Endodermal cell (in vitro differentiated cells): Measurements from ENCODE around the gene PRKD3. TPM values are rescaled to one million over a fixed set of nuclear protein-coding genes. Genes with fewer than 3 reads are reported as not detected.

Experiments used
- DNase-seq: peaks from one replicate; pipeline ENCODE4 v3.0.0-alpha.2; 2017
- H3K27ac ChIP-seq: 2 replicates; pipeline ENCODE4 v1.5.1; 2013; ENCODE audit warnings: mild to moderate bottlenecking, low read depth, low read length, moderate library complexity
- H3K27me3 ChIP-seq: 2 replicates; pipeline ENCODE4 v1.6.1; 2013; ENCODE audit warnings: mild to moderate bottlenecking, low read length, moderate library complexity; ENCODE audit not compliant: insufficient read depth, control insufficient read depth, poor library complexity, severe bottlenecking
- H3K36me3 ChIP-seq: 2 replicates; pipeline ENCODE4 v1.7.0; 2013; ENCODE audit warnings: mild to moderate bottlenecking, low read length, moderate library complexity; ENCODE audit not compliant: control insufficient read depth, insufficient read depth
- H3K4me1 ChIP-seq: one replicate; pipeline ENCODE4 v1.7.0; 2013; ENCODE audit warnings: low read length; ENCODE audit not compliant: control insufficient read depth, insufficient read depth
- H3K4me3 ChIP-seq: 2 replicates; pipeline ENCODE4 v1.5.1; 2013; ENCODE audit warnings: mild to moderate bottlenecking, low read length, moderate library complexity
- H3K9ac ChIP-seq: 2 replicates; pipeline ENCODE4 v1.6.1; 2013; ENCODE audit warnings: mild to moderate bottlenecking, low read length, moderate library complexity; ENCODE audit not compliant: poor library complexity, severe bottlenecking; ENCODE audit errors: extremely low read depth
- H3K9me3 ChIP-seq: 2 replicates; pipeline ENCODE4 v1.6.1; 2013; ENCODE audit warnings: mild to moderate bottlenecking, low read length, moderate library complexity; ENCODE audit not compliant: control insufficient read depth
- H3K27ac Mint-ChIP-seq: 2 replicates; pipeline ENCODE4 v1.8.0; 2020; ENCODE audit warnings: mixed read lengths
- H3K27me3 Mint-ChIP-seq: 2 replicates; pipeline ENCODE4 v1.8.0; 2021; ENCODE audit warnings: mild to moderate bottlenecking, mixed read lengths; ENCODE audit not compliant: insufficient read depth
- H3K36me3 Mint-ChIP-seq: 2 replicates; pipeline ENCODE4 v1.8.0; 2020; ENCODE audit warnings: low read depth, mixed read lengths
- H3K4me1 Mint-ChIP-seq: 2 replicates; pipeline ENCODE4 v1.8.0; 2020; ENCODE audit warnings: mixed read lengths
- H3K4me3 Mint-ChIP-seq: 2 replicates; pipeline ENCODE4 v1.8.0; 2020; ENCODE audit warnings: mild to moderate bottlenecking, moderate library complexity, mixed read lengths
- H3K9me3 Mint-ChIP-seq: 2 replicates; pipeline ENCODE4 v1.8.0; 2020; ENCODE audit warnings: mild to moderate bottlenecking, mixed read lengths
- WGBS, 2 experiments: methylation state at CpG; one replicate each; pipeline versions ENCODE4 v1.1.5 to v1.1.7; 2013; ENCODE audit warnings: missing lambda C conversion rate in 2 of 2, mixed read lengths in 1 of 2; ENCODE audit not compliant: insufficient coverage in 1 of 2, insufficient read length in 1 of 2; 5-methylcytosine and 5-hydroxymethylcytosine counted together
- total RNA-seq, 2 donors: library from RNA; stranded (reverse); fragmentation: NEBNext Ultra II Directional in 1 of 2; extraction: Animal tissue kit (Norgen Biotek cat#: 25700) in 1 of 2; gene quantifications; 2 replicates in 1 of 2; 3 replicates in 1 of 2; pipeline ENCODE4 v1.2.1, GENCODE V29; 2021
- TF ChIP-seq, protein P1 (sequence below): fragments of 200-600 bp; sonication (generic); conservative IDR thresholded peaks from 2 replicates; pipeline ENCODE4 v1.5.0; 2021; ENCODE audit warnings: antibody characterized with exemption, mild to moderate bottlenecking

Gene PRKD3
- total RNA-seq, 2 donors from 2014 or later, result 94.4 to 95.0 TPM

DNA sequence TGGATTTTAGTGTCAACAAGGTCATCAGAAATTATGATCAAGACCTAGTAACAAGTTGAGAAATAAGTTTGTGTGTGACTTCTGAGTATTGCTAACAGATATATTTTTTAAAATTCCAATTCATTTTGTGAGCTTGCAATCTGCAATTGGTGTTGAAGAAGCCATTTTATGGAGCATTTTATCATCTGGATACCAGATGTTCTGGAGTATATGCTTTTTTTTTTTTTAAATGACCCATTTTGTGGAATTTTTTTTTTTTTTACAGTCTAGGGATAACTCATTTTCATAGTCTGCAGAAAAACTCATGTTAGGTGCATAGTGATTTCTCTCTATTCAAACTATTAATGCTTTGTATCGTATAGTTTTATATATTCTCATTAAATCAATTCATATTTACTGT is 32.4 kb upstream of the PRKD3 start:
- DNase-seq, result no peak
- Mint-ChIP-seq H3K27me3 (no peaks in the 10 kb centered on the region), H3K9me3 (no peaks in the 10 kb centered on the region), H3K4me1 (peaks cover 10% of the 10 kb centered on the region), H3K36me3 (no peaks in the 10 kb centered on the region), H3K27ac (no peak overlapping the region), H3K4me3 (no peak overlapping the region)
- Histone ChIP-seq H3K36me3 (peaks cover 6% of the 10 kb centered on the region), H3K27ac (no peak overlapping the region), H3K9ac (no peak overlapping the region), H3K27me3 (no peaks in the 10 kb centered on the region), H3K4me1 (no peaks in the 10 kb centered on the region), H3K4me3 (no peak overlapping the region), H3K9me3 (no peaks in the 10 kb centered on the region)
- TF ChIP-seq, protein P1, sequence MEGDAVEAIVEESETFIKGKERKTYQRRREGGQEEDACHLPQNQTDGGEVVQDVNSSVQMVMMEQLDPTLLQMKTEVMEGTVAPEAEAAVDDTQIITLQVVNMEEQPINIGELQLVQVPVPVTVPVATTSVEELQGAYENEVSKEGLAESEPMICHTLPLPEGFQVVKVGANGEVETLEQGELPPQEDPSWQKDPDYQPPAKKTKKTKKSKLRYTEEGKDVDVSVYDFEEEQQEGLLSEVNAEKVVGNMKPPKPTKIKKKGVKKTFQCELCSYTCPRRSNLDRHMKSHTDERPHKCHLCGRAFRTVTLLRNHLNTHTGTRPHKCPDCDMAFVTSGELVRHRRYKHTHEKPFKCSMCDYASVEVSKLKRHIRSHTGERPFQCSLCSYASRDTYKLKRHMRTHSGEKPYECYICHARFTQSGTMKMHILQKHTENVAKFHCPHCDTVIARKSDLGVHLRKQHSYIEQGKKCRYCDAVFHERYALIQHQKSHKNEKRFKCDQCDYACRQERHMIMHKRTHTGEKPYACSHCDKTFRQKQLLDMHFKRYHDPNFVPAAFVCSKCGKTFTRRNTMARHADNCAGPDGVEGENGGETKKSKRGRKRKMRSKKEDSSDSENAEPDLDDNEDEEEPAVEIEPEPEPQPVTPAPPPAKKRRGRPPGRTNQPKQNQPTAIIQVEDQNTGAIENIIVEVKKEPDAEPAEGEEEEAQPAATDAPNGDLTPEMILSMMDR, result no peak
- WGBS, 2 experiments, result no CpG with 5 or more reads among the region's 1 CpG

DNA sequence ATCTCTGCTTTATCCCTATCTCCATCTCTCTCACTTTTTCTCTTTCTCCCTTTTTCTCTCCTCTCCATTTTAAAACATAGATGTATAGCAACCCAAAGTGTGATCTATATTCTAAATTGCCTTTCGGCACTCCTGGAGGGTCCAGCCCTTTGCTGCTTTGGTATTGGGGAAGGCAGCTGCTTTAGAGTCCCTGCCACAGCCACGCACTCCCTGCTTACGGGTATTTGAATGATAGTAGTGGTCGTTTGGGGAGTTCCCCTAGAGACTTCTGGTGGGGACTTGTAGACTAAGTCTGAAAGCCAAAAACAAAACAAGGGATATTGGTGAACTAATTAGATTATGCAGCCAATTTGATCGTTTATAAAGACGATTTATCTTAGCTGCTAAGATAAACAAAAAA is 31.7 kb upstream of the PRKD3 start:
- TF ChIP-seq, protein P1, result no peak
- H3K36me3 Mint-ChIP-seq, result no peaks in the 10 kb centered on the region
- peaks cover 9% of the 10 kb centered on the region for H3K4me1 Mint-ChIP-seq
- Histone ChIP-seq H3K27me3 (no peaks in the 10 kb centered on the region), H3K27ac (no peak overlapping the region), H3K9ac (no peak overlapping the region), H3K4me3 (no peak overlapping the region), H3K4me1 (no peaks in the 10 kb centered on the region), H3K36me3 (no peaks in the 10 kb centered on the region), H3K9me3 (no peaks in the 10 kb centered on the region)
- no peaks in the 10 kb centered on the region for H3K9me3 Mint-ChIP-seq
- peak; percentile 17 for DNase-seq
- no peak overlapping the region for H3K27ac Mint-ChIP-seq
- H3K4me3 Mint-ChIP-seq, result no peak overlapping the region
- 63 to 82% methylated on average over 3 to 6 of the region's 6 CpGs for WGBS, 2 experiments
- H3K27me3 Mint-ChIP-seq, result no peaks in the 10 kb centered on the region

DNA sequence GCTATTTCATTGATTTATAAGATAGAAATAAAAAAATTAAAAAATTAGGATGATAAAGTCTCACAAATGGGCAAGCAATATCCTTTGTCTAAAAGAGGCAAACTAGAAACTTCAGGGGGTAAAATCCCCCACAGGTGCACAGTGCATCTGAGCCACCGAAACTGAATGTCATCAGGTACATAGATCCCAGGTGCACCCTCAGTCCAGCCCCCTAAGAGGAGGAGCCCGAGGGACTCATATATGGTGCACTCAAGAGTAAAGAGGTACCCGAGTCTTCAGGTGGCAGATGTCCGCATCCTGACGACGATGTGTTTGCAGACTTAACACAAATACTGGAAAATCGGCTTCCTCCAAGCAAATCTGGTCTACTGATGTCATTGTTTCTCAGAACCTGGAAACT is 31.1 kb upstream of the PRKD3 start:
- Histone ChIP-seq H3K4me3 (no peak overlapping the region), H3K9me3 (no peaks in the 10 kb centered on the region), H3K27me3 (no peaks in the 10 kb centered on the region), H3K36me3 (no peaks in the 10 kb centered on the region), H3K9ac (no peak overlapping the region), H3K4me1 (peaks cover 3% of the 10 kb centered on the region), H3K27ac (no peak overlapping the region)
- DNase-seq, result peak; percentile 31
- H3K36me3 Mint-ChIP-seq, result no peaks in the 10 kb centered on the region
- H3K4me1 Mint-ChIP-seq, result peaks cover 13% of the 10 kb centered on the region
- H3K27me3 Mint-ChIP-seq, result no peaks in the 10 kb centered on the region
- no peaks in the 10 kb centered on the region for H3K9me3 Mint-ChIP-seq
- no peak overlapping the region for H3K27ac Mint-ChIP-seq
- WGBS, 2 experiments, result 93% methylated on average over 7 of the region's 7 CpGs
- TF ChIP-seq, protein P1, result no peak
- H3K4me3 Mint-ChIP-seq, result no peak overlapping the region
